A673 (cell line): Measurements from ENCODE around the gene TEX22. TPM values are rescaled to one million over a fixed set of nuclear protein-coding genes. Genes with fewer than 3 reads are reported as not detected.

Experiments used
- BruUV-seq: library from RNA; stranded (reverse); fragments of 400-500 nt; replicated peaks from 2 replicates; lab custom pipeline; 2021; lab: Mats Ljungman, UMichigan
- CTCF ChIA-PET: fragments of 300-600 bp; sonication (Branson Sonifier 250); formaldehyde crosslinking; loops from one replicate; lab custom pipeline; 2022; ENCODE audit warnings: antibody characterized with exemption; lab: Charles Lee
- POLR2A ChIA-PET: fragments of 300-600 bp; sonication (Branson Sonifier 250); formaldehyde crosslinking; loops from one replicate; lab custom pipeline; 2022; ENCODE audit warnings: antibody characterized with exemption; ENCODE audit not compliant: low non-redundant PET; lab: Charles Lee
- DNase-seq: peaks from one replicate; pipeline ENCODE4 v3.0.0-alpha.2; 2015; ENCODE audit warnings: low spot score
- H3K27ac ChIP-seq: fragments of 200-600 bp; sonication (generic); 2 replicates; pipeline ENCODE4 v1.5.1; 2016; ENCODE audit warnings: mixed run types, low read depth, mild to moderate bottlenecking, mixed read lengths, antibody characterized with exemption, low read length; ENCODE audit not compliant: poor library complexity, severe bottlenecking
- H3K27me3 ChIP-seq: fragments of 200-600 bp; sonication (generic); replicated peaks from 2 replicates; pipeline ENCODE4 v1.6.1; 2017; ENCODE audit warnings: mixed run types, low read depth, mild to moderate bottlenecking, mixed read lengths, antibody characterized with exemption, low read length; ENCODE audit not compliant: insufficient read depth, poor library complexity
- H3K36me3 ChIP-seq: fragments of 200-600 bp; sonication (generic); 2 replicates; pipeline ENCODE4 v1.6.1; 2016; ENCODE audit warnings: mixed run types, mild to moderate bottlenecking, mixed read lengths, antibody characterized with exemption, low read length; ENCODE audit not compliant: insufficient read depth, poor library complexity, severe bottlenecking
- H3K4me1 ChIP-seq: fragments of 200-600 bp; sonication (generic); 2 replicates; pipeline ENCODE4 v1.6.1; 2017; ENCODE audit warnings: mixed run types, mild to moderate bottlenecking, mixed read lengths, antibody characterized with exemption, low read length; ENCODE audit not compliant: insufficient read depth, poor library complexity, severe bottlenecking
- H3K4me3 ChIP-seq: fragments of 200-600 bp; sonication (generic); 2 replicates; pipeline ENCODE4 v1.5.1; 2016; ENCODE audit warnings: low read depth, mixed run types, mild to moderate bottlenecking, mixed read lengths, low read length; ENCODE audit not compliant: poor library complexity, severe bottlenecking
- H3K9me3 ChIP-seq: fragments of 200-600 bp; sonication (generic); 2 replicates; pipeline ENCODE4 v1.6.1; 2016; ENCODE audit warnings: mixed run types, low read depth, mild to moderate bottlenecking, mixed read lengths, antibody characterized with exemption, low read length; ENCODE audit not compliant: poor library complexity, severe bottlenecking
- EZH2 ChIP-seq: fragments of 200-600 bp; sonication (generic); IDR thresholded peaks from 2 replicates; pipeline ENCODE4 v1.6.1; 2017; ENCODE audit warnings: borderline replicate concordance, low read depth, mild to moderate bottlenecking, mixed read lengths, antibody characterized with exemption, low read length; ENCODE audit not compliant: poor library complexity, severe bottlenecking
- intact Hi-C: fragments of 100-400 bp; cut with micrococcal nuclease; formaldehyde crosslinking; loops from one replicate; pipeline ENCODE4 v1.10.0; 2022; ENCODE audit not compliant: unreplicated experiment
- total RNA-seq: library from RNA; stranded (reverse); gene quantifications from 2 replicates; pipeline ENCODE4 v1.2.3, GENCODE V29; 2021
- TF ChIP-seq, protein P1 (sequence below): fragments of 300-800, 200-600 bp; sonication (generic); conservative IDR thresholded peaks from 2 replicates; pipeline ENCODE4 v1.5.1; 2017; ENCODE audit warnings: low read depth, mild to moderate bottlenecking, antibody characterized with exemption, low read length, moderate library complexity, mixed read lengths

TEX22 gene
- total RNA-seq, 1 experiment from 2014 or later: 2.7 TPM

DNA sequence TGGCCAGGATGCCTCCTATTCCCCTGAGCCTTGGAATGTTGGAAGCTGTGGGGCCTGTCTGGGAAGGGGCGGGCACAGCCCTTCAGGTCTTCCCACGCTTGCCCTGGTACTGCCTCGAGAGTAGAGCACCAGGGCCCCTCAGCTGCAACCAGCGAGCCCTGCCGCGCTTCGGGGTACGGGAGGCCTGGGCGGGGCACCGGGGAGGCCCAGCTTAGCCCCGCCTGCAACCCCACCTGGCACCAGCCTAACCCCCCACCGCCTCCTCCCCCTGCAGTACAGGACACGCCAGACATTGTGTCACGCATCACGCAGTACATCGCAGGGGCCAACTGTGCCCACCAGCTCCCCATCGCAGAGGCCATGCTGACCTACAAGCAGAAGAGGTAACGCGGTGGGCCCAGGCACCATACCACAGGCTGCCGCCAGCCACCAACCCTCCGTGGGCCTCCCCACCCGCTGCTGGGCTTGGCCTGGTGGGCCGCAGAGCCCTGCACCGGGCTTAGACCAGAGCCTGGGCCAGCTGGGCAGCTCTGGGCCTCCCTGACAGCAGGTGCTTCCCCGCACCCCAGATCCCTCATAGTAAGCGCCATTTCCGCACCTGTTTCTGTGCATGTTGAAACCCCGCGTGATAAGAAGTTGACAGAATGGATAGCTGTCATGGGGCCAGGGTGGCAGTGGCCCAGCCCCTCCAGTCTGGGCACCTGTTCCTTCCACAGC is 13.6 kb upstream of the TEX22 start:
- CTCF ChIA-PET: no interaction called here
- TF ChIP-seq, protein P1, sequence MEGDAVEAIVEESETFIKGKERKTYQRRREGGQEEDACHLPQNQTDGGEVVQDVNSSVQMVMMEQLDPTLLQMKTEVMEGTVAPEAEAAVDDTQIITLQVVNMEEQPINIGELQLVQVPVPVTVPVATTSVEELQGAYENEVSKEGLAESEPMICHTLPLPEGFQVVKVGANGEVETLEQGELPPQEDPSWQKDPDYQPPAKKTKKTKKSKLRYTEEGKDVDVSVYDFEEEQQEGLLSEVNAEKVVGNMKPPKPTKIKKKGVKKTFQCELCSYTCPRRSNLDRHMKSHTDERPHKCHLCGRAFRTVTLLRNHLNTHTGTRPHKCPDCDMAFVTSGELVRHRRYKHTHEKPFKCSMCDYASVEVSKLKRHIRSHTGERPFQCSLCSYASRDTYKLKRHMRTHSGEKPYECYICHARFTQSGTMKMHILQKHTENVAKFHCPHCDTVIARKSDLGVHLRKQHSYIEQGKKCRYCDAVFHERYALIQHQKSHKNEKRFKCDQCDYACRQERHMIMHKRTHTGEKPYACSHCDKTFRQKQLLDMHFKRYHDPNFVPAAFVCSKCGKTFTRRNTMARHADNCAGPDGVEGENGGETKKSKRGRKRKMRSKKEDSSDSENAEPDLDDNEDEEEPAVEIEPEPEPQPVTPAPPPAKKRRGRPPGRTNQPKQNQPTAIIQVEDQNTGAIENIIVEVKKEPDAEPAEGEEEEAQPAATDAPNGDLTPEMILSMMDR: no peak
- no peak for TF ChIP-seq EZH2

DNA sequence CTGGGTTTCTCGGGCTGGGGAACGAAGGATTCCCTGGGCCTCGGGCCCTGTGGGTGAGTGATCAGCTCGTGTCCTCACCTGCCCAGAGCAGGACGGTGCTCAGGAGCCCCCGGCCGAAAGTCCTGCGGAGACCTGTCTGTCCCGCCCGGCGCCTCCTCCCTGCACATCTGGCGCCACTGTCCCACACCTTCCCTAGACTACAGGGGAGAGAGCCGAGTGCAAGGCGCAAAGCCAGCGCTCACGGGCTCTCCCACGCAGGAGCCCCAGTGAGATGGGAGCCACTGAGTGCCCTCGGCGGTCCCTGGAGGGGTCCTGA is 13.1 kb upstream of the TEX22 start:
- Histone ChIP-seq H3K4me3 (no peak overlapping the region), H3K27me3 (no peaks in the 10 kb centered on the region), H3K9me3 (no peaks in the 10 kb centered on the region), H3K27ac (no peak overlapping the region), H3K4me1 (no peaks in the 10 kb centered on the region), H3K36me3 (no peaks in the 10 kb centered on the region)
- POLR2A ChIA-PET: no interaction called here
- intact Hi-C loops: no loop called here
- TF ChIP-seq, protein P1: no peak
- TF ChIP-seq EZH2: no peak
- DNase-seq: no peak
- CTCF ChIA-PET: no interaction called here
- BruUV-seq: no TSS peak

More for the DNA sequence above, 13.6 kb upstream of the TEX22 start:
- no peaks in the 10 kb centered on the region for H3K27me3 ChIP-seq
- BruUV-seq: no TSS peak
- DNase-seq: no peak
- H3K4me3 ChIP-seq: no peak overlapping the region
- no peaks in the 10 kb centered on the region for H3K4me1 ChIP-seq
- H3K27ac ChIP-seq: no peak overlapping the region
- no peaks in the 10 kb centered on the region for H3K9me3 ChIP-seq
- intact Hi-C loops: no loop called here
- POLR2A ChIA-PET: no interaction called here
- H3K36me3 ChIP-seq: no peaks in the 10 kb centered on the region

DNA sequence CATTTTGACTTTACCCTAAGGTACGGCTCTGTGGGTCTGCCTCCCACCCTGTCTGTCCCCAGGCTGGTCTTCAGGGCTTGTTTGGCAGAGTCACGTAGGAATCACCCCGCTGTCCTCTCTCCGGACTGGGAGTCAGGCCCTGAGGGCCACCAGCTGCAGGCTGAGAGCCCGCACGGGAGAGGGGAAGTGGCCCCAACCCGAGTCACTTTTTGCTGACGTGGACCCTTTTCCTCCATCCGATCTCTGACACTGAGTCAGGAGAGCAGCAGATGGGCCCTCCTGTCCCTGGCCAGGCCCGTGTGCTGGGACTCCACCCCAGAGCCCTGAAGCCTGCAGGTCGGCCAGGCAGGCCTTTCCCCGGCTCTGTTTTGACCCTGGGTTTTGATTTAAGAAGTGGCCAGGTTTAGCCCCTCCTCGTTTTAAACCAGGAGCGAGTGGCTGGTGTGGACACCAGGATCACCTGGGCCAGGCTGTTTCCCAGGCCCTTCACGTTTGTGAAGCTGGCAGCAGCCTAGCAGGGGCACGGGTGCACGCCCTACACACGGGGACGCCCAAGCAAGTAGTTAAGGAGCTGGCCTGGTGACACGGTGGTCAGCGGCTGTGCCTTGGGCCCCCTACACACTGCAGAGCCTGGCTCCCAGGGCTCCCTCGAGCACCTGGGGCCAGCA is 12.5 kb upstream of the TEX22 start:
- no peak for TF ChIP-seq EZH2
- TF ChIP-seq, protein P1: no peak
- Histone ChIP-seq H3K9me3 (no peaks in the 10 kb centered on the region), H3K4me3 (no peak overlapping the region), H3K27me3 (no peaks in the 10 kb centered on the region), H3K36me3 (no peaks in the 10 kb centered on the region), H3K4me1 (no peaks in the 10 kb centered on the region), H3K27ac (no peak overlapping the region)
- ChIA-PET CTCF (no interaction called here), POLR2A (no interaction called here)
- intact Hi-C loops: no loop called here
- no TSS peak for BruUV-seq
- no peak for DNase-seq
